ENCODE data around the gene TMEM92. TPM values are rescaled to one million over a fixed set of nuclear protein-coding genes. Genes with fewer than 3 reads are reported as not detected.

Gene TMEM92
- total and polyA plus RNA-seq, 2 of the 13 experiments (the other 11 are each of a cell fraction or from before 2014, with no cell fraction given): 0.07 TPM; not detected in 1

DNA sequence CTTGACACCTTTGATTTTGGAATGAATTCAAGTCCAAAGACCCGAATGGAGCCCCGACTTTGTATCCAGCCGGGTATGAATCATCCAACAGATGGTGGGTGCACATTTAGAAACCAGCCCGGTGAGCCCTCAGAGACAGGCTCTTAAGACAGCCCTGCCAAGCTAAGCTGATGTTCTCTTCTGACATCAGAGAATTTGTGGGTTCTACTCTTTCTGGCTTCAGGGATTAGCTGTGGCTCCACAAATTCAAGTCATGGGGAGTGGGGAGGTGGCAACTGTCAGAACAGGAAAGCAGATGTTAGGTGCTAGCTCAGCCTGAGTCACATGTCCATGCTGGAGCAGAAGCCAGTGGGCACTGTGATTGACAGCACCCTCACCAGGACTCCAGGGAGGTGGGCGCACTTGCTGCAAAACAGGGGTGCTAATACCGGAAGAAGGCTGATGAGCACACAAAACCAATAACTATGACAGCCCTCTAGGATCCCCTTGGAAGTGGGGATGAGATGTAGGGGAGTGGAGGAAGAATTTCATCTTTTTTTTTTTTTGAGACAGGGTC, 40.3 kb downstream of the TMEM92 start (continued):
- TF ChIP-seq ETV6 (CRISPR knock-in tag; conservative IDR thresholded peaks at IDR 0.05): no peak
- TF ChIP-seq, protein P1, sequence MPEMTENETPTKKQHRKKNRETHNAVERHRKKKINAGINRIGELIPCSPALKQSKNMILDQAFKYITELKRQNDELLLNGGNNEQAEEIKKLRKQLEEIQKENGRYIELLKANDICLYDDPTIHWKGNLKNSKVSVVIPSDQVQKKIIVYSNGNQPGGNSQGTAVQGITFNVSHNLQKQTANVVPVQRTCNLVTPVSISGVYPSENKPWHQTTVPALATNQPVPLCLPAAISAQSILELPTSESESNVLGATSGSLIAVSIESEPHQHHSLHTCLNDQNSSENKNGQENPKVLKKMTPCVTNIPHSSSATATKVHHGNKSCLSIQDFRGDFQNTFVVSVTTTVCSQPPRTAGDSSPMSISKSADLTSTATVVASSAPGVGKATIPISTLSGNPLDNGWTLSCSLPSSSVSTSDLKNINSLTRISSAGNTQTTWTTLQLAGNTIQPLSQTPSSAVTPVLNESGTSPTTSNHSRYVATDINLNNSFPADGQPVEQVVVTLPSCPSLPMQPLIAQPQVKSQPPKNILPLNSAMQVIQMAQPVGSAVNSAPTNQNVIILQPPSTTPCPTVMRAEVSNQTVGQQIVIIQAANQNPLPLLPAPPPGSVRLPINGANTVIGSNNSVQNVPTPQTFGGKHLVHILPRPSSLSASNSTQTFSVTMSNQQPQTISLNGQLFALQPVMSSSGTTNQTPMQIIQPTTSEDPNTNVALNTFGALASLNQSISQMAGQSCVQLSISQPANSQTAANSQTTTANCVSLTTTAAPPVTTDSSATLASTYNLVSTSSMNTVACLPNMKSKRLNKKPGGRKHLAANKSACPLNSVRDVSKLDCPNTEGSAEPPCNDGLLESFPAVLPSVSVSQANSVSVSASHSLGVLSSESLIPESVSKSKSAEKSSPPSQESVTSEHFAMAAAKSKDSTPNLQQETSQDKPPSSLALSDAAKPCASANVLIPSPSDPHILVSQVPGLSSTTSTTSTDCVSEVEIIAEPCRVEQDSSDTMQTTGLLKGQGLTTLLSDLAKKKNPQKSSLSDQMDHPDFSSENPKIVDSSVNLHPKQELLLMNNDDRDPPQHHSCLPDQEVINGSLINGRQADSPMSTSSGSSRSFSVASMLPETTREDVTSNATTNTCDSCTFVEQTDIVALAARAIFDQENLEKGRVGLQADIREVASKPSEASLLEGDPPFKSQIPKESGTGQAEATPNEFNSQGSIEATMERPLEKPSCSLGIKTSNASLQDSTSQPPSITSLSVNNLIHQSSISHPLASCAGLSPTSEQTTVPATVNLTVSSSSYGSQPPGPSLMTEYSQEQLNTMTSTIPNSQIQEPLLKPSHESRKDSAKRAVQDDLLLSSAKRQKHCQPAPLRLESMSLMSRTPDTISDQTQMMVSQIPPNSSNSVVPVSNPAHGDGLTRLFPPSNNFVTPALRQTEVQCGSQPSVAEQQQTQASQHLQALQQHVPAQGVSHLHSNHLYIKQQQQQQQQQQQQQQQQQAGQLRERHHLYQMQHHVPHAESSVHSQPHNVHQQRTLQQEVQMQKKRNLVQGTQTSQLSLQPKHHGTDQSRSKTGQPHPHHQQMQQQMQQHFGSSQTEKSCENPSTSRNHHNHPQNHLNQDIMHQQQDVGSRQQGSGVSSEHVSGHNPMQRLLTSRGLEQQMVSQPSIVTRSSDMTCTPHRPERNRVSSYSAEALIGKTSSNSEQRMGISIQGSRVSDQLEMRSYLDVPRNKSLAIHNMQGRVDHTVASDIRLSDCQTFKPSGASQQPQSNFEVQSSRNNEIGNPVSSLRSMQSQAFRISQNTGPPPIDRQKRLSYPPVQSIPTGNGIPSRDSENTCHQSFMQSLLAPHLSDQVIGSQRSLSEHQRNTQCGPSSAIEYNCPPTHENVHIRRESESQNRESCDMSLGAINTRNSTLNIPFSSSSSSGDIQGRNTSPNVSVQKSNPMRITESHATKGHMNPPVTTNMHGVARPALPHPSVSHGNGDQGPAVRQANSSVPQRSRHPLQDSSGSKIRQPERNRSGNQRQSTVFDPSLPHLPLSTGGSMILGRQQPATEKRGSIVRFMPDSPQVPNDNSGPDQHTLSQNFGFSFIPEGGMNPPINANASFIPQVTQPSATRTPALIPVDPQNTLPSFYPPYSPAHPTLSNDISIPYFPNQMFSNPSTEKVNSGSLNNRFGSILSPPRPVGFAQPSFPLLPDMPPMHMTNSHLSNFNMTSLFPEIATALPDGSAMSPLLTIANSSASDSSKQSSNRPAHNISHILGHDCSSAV (CRISPR knock-in tag; IDR thresholded peaks at IDR 0.05; ENCODE audit: borderline replicate concordance): no peak
- TF ChIP-seq CBX1 (IDR thresholded peaks at IDR 0.05; ENCODE audit: low read depth): no peak
- TF ChIP-seq RXRB (CRISPR knock-in tag; IDR thresholded peaks at IDR 0.05; ENCODE audit: borderline replicate concordance): no peak
- TF ChIP-seq PPARG (CRISPR knock-in tag; conservative IDR thresholded peaks at IDR 0.05): no peak
- no peak for TF ChIP-seq ZNF616 (CRISPR knock-in tag; IDR thresholded peaks at IDR 0.05; ENCODE audit: low read depth)
- TF ChIP-seq ZNF766 (CRISPR knock-in tag; IDR thresholded peaks at IDR 0.05; ENCODE audit: borderline replicate concordance): no peak
- TF ChIP-seq, protein P2, sequence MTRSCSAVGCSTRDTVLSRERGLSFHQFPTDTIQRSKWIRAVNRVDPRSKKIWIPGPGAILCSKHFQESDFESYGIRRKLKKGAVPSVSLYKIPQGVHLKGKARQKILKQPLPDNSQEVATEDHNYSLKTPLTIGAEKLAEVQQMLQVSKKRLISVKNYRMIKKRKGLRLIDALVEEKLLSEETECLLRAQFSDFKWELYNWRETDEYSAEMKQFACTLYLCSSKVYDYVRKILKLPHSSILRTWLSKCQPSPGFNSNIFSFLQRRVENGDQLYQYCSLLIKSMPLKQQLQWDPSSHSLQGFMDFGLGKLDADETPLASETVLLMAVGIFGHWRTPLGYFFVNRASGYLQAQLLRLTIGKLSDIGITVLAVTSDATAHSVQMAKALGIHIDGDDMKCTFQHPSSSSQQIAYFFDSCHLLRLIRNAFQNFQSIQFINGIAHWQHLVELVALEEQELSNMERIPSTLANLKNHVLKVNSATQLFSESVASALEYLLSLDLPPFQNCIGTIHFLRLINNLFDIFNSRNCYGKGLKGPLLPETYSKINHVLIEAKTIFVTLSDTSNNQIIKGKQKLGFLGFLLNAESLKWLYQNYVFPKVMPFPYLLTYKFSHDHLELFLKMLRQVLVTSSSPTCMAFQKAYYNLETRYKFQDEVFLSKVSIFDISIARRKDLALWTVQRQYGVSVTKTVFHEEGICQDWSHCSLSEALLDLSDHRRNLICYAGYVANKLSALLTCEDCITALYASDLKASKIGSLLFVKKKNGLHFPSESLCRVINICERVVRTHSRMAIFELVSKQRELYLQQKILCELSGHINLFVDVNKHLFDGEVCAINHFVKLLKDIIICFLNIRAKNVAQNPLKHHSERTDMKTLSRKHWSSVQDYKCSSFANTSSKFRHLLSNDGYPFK (CRISPR knock-in tag; IDR thresholded peaks at IDR 0.05; ENCODE audit: borderline replicate concordance): no peak
- TF ChIP-seq KLF11 (CRISPR knock-in tag; IDR thresholded peaks at IDR 0.05): no peak
